ENCODE results near the gene NMD3.
"Not testable (repeated sequence)": the region's sequence is repeated elsewhere in the genome, so short reads cannot be mapped to it uniquely, and the experiment has no call there.

NMD3 gene

DNA sequence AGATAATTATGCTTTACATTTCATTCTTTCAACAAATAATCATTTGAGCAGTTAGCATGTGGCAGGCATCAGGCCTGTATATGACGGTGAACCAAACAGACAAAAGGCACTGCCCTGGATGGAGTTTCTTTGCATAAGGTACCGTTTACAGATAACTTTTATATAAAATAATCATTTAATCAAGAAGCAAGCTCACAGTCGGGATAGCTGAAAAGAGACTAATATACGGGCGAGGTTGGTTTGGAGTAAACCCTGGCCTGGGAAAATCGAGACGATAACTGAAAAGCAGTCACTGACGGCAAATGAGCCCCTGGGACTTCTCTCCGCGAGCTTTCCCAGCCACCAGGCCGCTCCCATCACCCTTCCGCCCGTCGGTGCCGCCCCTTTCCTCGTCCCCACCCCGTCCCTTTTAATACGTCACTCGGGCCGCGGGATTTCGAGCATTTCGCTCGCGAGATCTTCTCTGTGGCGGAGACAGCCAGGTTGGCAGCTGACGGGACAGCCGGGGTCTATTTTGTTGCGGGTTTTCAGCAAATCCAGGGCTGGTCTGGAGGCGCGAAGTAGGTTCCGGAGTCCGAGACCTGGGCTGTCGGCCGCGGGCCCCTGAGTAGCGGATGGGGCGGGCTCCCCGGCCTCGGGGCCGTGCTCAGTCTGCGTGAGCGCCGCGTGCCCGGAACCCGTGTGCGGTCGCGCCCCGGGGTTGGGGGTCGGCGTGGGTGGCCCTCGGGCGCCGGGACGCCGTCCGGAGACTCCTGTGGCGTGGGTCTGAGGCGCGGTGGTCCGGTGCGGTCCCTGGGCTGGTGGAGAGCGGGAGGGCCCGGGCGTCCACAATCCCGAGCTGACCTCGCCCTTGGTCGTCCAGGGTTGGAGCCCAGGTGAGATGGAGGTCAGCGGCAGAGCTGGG is at the start of gene NMD3:
Gene NMD3, plus strand, starts transcription at position 462 of the 904 bp plus-strand sequence. CDS start 703 bp downstream, outside the sequence.
- peak; percentile 95 for DNase-seq (ENCODE audit: low spot score)

DNA sequence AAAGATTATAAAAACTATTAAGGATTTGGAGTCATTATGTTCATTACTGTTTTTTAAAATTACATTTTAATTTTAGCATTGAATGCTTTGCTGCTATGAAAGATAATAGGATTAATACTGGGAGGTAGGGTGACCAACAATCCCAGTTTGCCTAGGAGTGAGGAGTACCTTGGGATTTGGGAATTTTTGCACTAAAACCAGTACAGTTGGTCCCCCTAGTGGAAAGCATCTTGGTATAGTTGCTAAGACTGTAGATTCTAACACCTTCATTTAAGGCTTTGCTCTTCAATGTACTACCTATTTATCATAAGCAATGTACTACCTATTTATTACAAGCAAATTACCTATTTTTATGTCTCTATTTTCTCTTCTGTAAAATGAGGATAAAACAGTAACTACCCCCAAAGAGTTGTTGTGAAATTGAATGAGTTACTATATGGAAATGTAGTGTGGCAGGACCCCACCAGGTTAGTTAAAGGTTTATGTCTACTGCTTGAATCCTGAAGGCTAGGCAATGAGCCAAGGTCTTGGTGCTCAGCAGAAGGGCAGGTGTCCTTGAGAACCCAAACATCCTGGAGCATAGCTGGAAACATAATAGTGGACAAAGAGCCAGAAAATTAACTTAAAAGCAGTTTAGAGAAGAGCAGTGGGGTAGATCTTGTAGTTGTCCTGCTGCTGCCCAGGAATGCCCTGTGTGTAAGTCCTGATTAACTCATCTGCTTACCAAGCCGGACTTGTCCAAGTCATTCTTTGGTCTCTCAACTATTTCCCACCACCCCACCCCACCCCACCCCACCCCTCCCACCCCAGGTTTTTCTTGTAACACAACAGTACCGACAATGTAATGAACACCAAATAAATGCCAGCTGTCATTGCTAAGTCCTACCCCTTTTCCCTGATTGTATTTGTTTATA is 49.2 kb upstream of the NMD3 start:
- no peak for DNase-seq (ENCODE audit: low spot score)

DNA sequence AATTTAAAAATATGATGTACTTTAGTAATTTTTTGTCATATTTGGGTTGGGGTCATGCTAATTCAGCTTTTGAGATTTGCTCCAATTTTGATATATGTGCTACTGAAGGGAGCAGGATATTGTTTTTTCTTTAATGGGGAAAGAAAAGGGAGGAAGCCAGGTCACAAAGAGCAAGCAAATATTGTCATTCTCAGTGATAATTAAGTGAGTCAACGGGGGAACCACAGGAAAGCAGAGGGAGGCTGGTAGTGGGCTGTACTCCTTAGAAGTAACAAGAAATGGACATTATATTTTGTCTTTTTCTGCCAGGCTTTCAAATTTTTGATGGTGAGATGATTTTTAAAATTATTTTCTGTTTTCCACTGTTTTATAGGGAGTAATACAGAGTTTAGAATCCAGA is 45.6 kb upstream of the NMD3 start:
- no peak for DNase-seq (ENCODE audit: low spot score)

DNA sequence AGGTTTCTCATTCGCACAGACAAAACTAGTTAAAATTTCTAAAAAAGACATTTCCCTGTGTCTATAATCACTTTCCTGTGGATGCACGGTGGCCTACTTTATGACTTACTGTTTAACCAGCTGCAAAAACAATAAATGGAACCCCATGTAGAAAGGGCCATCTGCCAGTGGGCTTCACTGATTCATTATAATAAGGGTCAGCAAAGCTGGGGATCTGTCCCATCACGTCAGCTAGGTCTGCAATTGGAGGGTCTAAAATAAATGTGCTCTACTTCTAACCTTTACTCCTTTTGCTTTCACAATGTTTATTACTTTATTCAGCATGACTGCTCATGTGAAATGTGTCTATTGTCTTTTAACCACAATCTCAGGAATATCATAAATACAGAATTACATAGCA is 43.1 kb upstream of the NMD3 start:
- DNase-seq (ENCODE audit: low spot score) = no peak

DNA sequence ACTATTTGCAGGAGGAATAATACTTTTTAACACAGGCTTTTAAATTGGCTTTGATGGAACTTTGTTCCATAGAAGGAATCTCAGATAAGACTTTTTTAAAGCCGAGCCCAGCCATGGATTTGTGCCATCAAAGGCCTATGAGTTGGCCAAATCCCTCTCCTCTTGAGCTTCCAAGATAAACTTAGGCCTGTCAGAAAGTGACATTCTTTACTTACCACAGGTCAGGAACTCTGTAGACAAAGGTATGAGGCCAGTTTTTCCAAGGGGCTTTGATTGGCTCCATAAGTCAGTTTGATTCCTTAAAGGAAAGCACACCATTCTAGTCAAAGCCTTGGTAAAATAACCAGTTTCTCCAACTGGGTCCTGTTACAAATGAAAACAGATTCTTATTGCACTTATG is 39.7 kb upstream of the NMD3 start:
- DNase-seq (ENCODE audit: low spot score) = not testable (repeated sequence)

- DNase-seq (ENCODE audit: low spot score) = no peak
These were observed 34.1 kb upstream of the NMD3 start for GRCh38 chr3:161187046-161187445.

- no peak for DNase-seq (ENCODE audit: low spot score)
These were observed 23.0 kb upstream of the NMD3 start for GRCh38 chr3:161197855-161198850.

DNA sequence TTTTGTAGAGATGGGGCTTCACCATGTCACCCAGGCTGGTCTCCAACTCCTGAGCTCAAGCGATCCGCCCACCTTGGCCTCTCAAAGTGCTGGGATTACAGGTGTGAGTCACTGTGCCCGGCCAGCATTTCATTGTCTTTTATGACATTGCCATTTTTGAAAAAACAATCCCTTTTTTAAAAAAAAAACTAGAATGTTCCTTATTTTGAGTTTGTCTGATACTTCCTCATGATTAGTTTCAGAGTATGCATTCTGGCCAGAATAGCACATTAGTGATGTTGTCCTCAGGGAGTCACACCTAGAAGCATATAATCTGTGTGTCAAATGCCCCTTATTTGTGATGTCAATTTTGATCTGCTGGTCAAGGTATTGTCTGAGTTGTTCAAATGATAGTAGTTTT is 21.2 kb upstream of the NMD3 start:
- DNase-seq (ENCODE audit: low spot score) = no peak

GRCh38 chr3:161203485-161204098 is 17.5 kb upstream of the NMD3 start:
- DNase-seq (ENCODE audit: low spot score) = no peak

DNA sequence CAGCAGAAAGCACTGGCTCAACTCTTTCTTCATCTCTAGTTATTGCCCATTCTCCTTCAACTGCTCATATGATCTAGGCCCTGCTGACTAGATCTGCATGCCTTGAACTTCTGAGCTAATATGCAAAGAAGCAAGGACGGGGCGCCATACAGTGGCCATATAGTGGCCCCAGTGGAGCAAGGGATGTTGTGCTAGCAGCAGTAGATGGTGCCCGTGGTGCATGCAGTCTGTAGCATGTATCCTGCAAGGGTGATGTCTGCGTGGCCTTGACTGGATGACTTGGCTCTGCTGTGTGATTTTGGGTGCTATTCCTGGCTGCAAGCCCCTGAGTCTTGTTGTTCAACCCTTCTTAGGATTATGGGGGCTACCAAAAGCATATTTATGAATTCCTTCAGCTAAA is 12.2 kb upstream of the NMD3 start:
- DNase-seq (ENCODE audit: low spot score) = no peak

- no peak for DNase-seq (ENCODE audit: low spot score)
These were observed 8.8 kb upstream of the NMD3 start for GRCh38 chr3:161212171-161212771.

- DNase-seq (ENCODE audit: low spot score) = no peak
These were observed 8.2 kb upstream of the NMD3 start for GRCh38 chr3:161212906-161213305.

GRCh38 chr3:161213644-161214043 is 7.5 kb upstream of the NMD3 start:
- DNase-seq (ENCODE audit: low spot score) = no peak

- DNase-seq (ENCODE audit: low spot score) = no peak
These were observed 5.9 kb upstream of the NMD3 start for GRCh38 chr3:161215185-161215584.

GRCh38 chr3:161217496-161217895 is 3.6 kb upstream of the NMD3 start:
- no peak for DNase-seq (ENCODE audit: low spot score)

DNA sequence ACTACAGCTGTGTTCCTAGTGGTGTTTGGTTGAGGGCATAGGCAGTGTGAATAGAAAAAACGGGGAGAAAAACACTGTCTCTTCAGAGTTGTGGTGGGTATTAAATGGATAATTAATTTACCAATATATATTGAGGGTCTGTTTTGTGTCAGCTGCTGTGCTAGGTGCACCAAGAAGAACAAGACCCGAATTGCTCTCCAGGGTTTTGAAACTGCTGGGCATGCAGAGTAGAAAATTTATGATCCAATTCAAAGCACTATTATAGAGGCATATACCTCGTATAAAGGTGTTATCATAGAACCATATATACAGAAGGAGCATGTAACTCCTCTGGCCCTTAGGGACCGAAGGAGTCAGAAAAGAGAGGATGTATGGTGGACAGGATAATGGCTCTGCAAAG is 1.6 kb upstream of the NMD3 start:
- no peak for DNase-seq (ENCODE audit: low spot score)

- no peak for DNase-seq (ENCODE audit: low spot score)
These were observed 892 bp downstream of the NMD3 start for GRCh38 chr3:161221806-161222600.

DNA sequence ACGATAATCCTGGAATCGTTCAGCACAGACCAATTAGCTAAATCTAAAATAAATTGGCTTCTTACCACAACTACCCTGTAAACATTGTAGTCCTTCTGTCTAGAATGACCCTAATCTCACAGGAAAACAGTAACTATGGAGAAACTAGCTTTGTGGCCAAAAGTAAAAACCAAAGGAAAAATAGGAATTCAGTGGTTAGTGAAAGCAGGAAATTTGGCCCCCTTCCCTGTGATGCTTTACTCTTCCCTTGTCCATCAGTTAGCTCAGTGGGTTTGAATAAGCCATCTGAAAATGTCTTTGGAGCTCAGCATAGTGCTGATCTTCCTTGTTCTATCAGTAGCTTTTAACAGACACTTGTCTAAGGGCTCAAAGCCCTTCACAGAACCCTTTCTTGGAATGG is 1.6 kb downstream of the NMD3 start:
- no peak for DNase-seq (ENCODE audit: low spot score)

DNA sequence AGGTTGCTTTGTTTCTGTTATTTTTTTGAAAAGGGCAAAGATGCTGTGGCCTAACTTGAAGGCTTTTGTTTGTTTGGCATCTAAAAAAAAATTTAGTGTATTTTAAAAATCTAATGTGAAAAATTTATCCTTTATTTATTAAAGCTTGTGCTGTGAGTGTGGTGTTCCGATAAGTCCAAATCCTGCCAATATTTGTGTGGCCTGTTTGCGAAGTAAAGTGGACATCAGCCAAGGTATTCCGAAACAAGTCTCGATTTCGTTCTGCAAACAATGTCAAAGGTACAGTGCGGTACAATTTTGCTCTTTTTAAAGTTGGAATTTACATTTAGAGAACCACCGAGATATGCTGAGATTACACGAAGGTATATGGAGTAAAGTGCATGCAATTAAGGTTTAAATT is 3.7 kb downstream of the NMD3 start:
- no peak for DNase-seq (ENCODE audit: low spot score)

DNA sequence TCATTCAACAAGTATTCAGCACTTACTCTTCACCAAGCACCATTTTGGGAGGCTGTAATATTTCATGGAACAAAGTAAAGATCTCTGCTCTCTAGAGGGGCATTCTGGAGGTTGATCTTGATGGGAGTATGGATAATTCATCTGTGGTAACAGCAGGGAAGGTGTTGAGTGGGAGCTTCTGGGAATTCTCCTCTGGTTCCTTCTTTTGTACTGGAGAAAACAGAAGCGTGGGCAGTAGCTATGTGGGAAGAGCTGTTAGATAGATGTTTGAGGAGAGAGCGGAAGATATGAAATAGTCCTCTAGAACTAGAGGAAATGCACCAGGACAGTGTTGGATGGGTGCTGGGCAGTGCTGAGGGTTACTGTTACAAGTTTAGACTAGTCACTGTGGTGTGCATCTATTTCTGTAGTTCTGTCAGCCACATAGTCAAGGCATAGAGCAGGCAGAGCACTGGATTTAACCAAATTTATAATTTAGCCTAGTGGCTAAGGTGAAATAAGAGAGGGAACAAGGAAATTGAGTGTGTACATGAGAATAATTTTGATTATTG is 9.6 kb downstream of the NMD3 start:
- no peak for DNase-seq (ENCODE audit: low spot score)
